ENCODE results near the gene DIO3. TPM values are rescaled to one million over a fixed set of nuclear protein-coding genes. Genes with fewer than 3 reads are reported as not detected.

Gene DIO3
- total and polyA plus RNA-seq, 2 donors (not counting 1 experiment from before 2014, with no cell fraction given) = not detected

GRCh38 chr14:101575581-101575980, 14.3 kb downstream of the DIO3 start:
- Histone ChIP-seq H3K4me1 (ENCODE audit: control insufficient read depth in 2 of 2, insufficient read depth in 2 of 2, low read length in 2 of 2) (no peaks in the 10 kb centered on the region), H4K20me1 (ENCODE audit: control insufficient read depth, insufficient read depth, low read length, poor library complexity, severe bottlenecking) (no peaks in the 10 kb centered on the region), H3K27ac (ENCODE audit: low read length in 2 of 2) (no peak overlapping the region), H3K4me2 (replicated peaks; ENCODE audit: low read depth, low read length, poor library complexity, severe bottlenecking) (no peak overlapping the region), H3K9ac (ENCODE audit: low read length) (no peak overlapping the region), H3K36me3 (replicated peaks in 1 of 2; ENCODE audit: control extremely low read depth in 1 of 2, control insufficient read depth in 1 of 2, extremely low read depth in 1 of 2, insufficient read depth in 2 of 2, low read length in 1 of 2) (no peaks in the 10 kb centered on the region), H3K9me3 (ENCODE audit: control extremely low read depth in 1 of 3, control insufficient read depth in 2 of 3, insufficient read depth in 1 of 3, low read length in 2 of 3) (no peaks in the 10 kb centered on the region), H3K27me3 (replicated peaks in 1 of 4; ENCODE audit: control extremely low read depth in 1 of 4, control insufficient read depth in 3 of 4, insufficient read depth in 4 of 4, low read length in 3 of 4) (peaks cover 0 to 2% (median 0%) of the 10 kb centered on the region in 4 experiments), H2AFZ (ENCODE audit: insufficient read depth, low read depth, low read length, poor library complexity, severe bottlenecking) (no peak overlapping the region), H3K79me2 (ENCODE audit: control insufficient read depth, insufficient read depth, low read length) (no peaks in the 10 kb centered on the region), H3K4me3 (ENCODE audit: control extremely low read depth in 1 of 5, extremely low read depth in 1 of 5, insufficient read depth in 1 of 5, low read depth in 2 of 5, low read length in 4 of 5) (no peak overlapping the region)
- no peak for ATAC-seq (ENCODE audit: low read depth)
- intact Hi-C loops (cut with micrococcal nuclease) = no loop called here
- DNase-seq = no peak
- ChIA-PET POLR2A (no interaction called here), CTCF (no interaction called here)
- H3K4me1 Mint-ChIP-seq = no peaks in the 10 kb centered on the region
- peaks cover 18% of the 10 kb centered on the region for H3K27me3 Mint-ChIP-seq
- WGBS (ENCODE audit: insufficient coverage) = 83% methylated on average over 2 of the region's 4 CpGs
- no peak overlapping the region for H3K27ac Mint-ChIP-seq
- no peaks in the 10 kb centered on the region for H3K9me3 Mint-ChIP-seq (ENCODE audit: insufficient read depth)
- TF ChIP-seq CTCF (IDR thresholded peaks at IDR 0.05) (no peak), EZH2 (IDR thresholded peaks at IDR 0.05; ENCODE audit: borderline replicate concordance, insufficient read depth, low read depth, low read length, poor library complexity, severe bottlenecking) (no peak)
- no peak overlapping the region for H3K4me3 Mint-ChIP-seq

- 87% methylated on average over 10 of the region's 10 CpGs for WGBS (ENCODE audit: insufficient coverage)
- H2AFZ ChIP-seq (ENCODE audit: insufficient read depth, low read depth, low read length, poor library complexity, severe bottlenecking) = no peak overlapping the region
- DNase-seq (no peak), ATAC-seq (ENCODE audit: low read depth) (no peak)
- H3K27me3 Mint-ChIP-seq = peaks cover 9% of the 10 kb centered on the region
- no peaks in the 10 kb centered on the region for H3K79me2 ChIP-seq (ENCODE audit: control insufficient read depth, insufficient read depth, low read length)
- H3K27ac ChIP-seq (ENCODE audit: low read length in 2 of 2) = no peak overlapping the region
- H3K36me3 ChIP-seq (replicated peaks in 1 of 2; ENCODE audit: control extremely low read depth in 1 of 2, control insufficient read depth in 1 of 2, extremely low read depth in 1 of 2, insufficient read depth in 2 of 2, low read length in 1 of 2) = no peaks in the 10 kb centered on the region
- ChIA-PET POLR2A (no interaction called here), CTCF (no interaction called here)
- no peak overlapping the region for H3K4me2 ChIP-seq (replicated peaks; ENCODE audit: low read depth, low read length, poor library complexity, severe bottlenecking)
- H4K20me1 ChIP-seq (ENCODE audit: control insufficient read depth, insufficient read depth, low read length, poor library complexity, severe bottlenecking) = no peaks in the 10 kb centered on the region
- no peaks in the 10 kb centered on the region for H3K9me3 Mint-ChIP-seq (ENCODE audit: insufficient read depth)
- H3K4me3 ChIP-seq (ENCODE audit: control extremely low read depth in 1 of 5, extremely low read depth in 1 of 5, insufficient read depth in 1 of 5, low read depth in 2 of 5, low read length in 4 of 5) = no peak overlapping the region
- intact Hi-C loops (cut with micrococcal nuclease) = no loop called here
- no peak overlapping the region for H3K9ac ChIP-seq (ENCODE audit: low read length)
- H3K27ac Mint-ChIP-seq = no peak overlapping the region
- no peak overlapping the region for H3K4me3 Mint-ChIP-seq
- H3K27me3 ChIP-seq (replicated peaks in 1 of 4; ENCODE audit: control extremely low read depth in 1 of 4, control insufficient read depth in 3 of 4, insufficient read depth in 4 of 4, low read length in 3 of 4) = peaks cover 0 to 2% (median 0%) of the 10 kb centered on the region in 4 experiments
- no peaks in the 10 kb centered on the region for H3K4me1 Mint-ChIP-seq
- H3K9me3 ChIP-seq (ENCODE audit: control extremely low read depth in 1 of 3, control insufficient read depth in 2 of 3, insufficient read depth in 1 of 3, low read length in 2 of 3) = no peaks in the 10 kb centered on the region
- TF ChIP-seq EZH2 (IDR thresholded peaks at IDR 0.05; ENCODE audit: borderline replicate concordance, insufficient read depth, low read depth, low read length, poor library complexity, severe bottlenecking) = no peak
- no peak for TF ChIP-seq CTCF (IDR thresholded peaks at IDR 0.05)
- no peaks in the 10 kb centered on the region for H3K4me1 ChIP-seq (ENCODE audit: control insufficient read depth in 2 of 2, insufficient read depth in 2 of 2, low read length in 2 of 2)
These were observed 16.1 kb downstream of the DIO3 start for GRCh38 chr14:101577221-101577909.
